ENCODE results near the gene PDHX.
A peak's percentile ranks its signal among the peaks of the same experiment; 100 is the strongest.
"Not testable (repeated sequence)": the region's sequence is repeated elsewhere in the genome, so short reads cannot be mapped to it uniquely, and the experiment has no call there.

PDHX gene

GRCh38 chr11:35021589-35021988, 105.2 kb downstream of the PDHX start:
- DNase-seq: no peak

GRCh38 chr11:35023940-35024339, 107.5 kb downstream of the PDHX start:
- DNase-seq: not testable (repeated sequence)

- not testable (repeated sequence) for DNase-seq
These were observed 111.6 kb downstream of the PDHX start for GRCh38 chr11:35028007-35028406.

- DNase-seq: peak; percentile 76
These were observed 113.7 kb downstream of the PDHX start for GRCh38 chr11:35029979-35030682.

- DNase-seq: peak; percentile 97
These were observed 114.3 kb downstream of the PDHX start for GRCh38 chr11:35030716-35031213.

- no peak for DNase-seq
These were observed 114.9 kb downstream of the PDHX start for GRCh38 chr11:35031346-35031745.

DNA sequence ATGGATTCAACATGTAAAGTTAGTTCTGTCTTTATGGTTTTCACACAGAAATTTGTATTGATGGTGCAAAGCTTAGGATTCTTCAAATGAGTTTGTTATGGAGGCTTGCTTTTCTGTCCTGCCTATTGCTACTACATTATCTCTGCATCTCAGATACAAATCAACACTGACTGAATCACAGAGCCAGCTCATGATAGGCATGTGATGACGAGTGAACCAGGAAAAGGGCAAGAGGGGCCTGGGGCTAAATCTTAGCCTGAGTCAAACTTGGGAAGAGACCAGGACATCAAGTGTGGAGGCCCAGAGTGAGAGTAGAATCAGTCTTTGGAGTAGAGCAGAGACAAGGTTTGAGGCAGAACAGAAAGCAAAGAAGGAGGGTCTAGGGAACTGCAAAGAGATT, 115.4 kb downstream of the PDHX start:
- DNase-seq: peak; percentile 75

- no peak for DNase-seq
These were observed 116.6 kb downstream of the PDHX start for GRCh38 chr11:35033011-35033410.

- DNase-seq: no peak
These were observed 118.0 kb downstream of the PDHX start for GRCh38 chr11:35034401-35034800.

GRCh38 chr11:35035894-35036408, 119.5 kb downstream of the PDHX start:
- DNase-seq: peak; percentile 99

- no peak for DNase-seq
These were observed 120.2 kb downstream of the PDHX start for GRCh38 chr11:35036639-35037038.

DNA sequence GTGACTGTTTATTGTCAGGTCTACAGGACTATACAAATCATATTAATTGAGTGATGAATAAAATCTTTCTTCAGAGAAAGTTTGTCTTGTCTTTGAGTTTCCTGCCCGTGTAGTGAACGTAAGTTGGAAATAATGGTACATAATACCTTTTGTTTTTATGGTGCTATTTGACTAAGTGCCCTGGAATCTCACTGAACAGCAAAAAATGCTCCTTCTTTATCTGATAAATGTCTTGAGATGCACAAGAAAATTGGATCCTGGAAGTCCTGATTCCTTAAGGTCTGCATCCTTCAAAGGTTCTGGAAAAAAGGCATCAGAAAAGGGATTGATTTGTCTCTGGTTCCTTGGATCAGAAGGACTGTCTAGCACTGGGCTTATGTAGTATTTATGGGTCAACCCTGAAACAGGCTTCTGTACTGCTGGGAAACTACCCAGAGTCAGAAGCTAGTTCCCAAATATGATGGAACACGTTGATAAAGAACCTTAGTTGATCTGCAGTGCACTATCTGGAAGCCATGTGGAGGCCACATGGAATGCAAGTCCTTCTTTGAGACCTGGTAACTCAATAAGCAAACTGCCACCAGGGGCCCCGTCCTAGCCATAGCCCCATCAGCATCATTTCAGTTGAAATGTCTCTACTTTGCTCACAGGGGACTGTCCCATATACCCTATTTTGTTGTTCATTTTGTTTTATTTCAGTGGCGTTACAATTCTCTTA, 122.0 kb downstream of the PDHX start:
- DNase-seq: no peak

- no peak for DNase-seq
These were observed 122.7 kb downstream of the PDHX start for GRCh38 chr11:35039076-35039475.

- peak; percentile 86 for DNase-seq
These were observed 124.0 kb downstream of the PDHX start for GRCh38 chr11:35040221-35040942.

DNA sequence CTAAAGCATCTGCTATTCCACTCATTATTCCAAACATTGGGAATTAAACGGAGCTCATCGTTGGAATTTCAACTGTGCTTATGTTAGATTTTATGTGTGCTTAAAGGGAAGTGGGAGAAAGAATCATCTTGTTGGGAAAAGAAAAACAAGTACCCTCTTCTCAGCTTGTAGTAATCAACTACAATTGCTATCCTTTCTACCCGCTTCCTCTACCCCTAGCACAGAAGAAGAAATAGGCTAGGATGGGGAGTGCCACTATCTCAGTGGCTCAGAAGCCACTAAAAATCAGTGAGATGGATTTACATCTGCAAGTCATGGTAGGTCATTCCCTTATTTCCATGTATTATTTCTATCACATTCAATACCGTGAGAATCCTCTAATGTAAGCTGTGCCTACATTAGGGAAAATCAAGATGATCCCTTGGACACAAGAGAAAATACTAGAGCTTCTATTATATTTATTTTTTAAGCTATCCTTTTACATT, 124.7 kb downstream of the PDHX start:
- no peak for DNase-seq

DNA sequence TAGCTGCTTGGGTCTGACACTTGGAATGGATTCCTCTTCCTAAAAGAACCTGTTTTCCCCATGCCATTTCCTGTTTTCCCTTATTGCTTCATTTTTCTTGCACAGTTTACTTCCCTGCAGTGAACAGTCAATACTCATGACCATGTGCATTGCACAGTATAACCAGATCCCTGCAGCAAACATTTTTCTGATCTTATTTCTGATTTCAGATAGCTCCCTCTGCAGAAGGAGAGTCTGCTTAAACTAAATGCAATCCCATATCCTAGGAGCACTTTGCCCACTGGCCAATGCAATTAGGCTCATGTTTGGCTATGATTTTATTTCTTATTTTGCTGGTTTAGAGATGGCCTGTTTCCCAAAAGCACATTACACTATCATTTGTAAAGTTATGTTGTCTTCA, 125.8 kb downstream of the PDHX start:
- DNase-seq: no peak

DNA sequence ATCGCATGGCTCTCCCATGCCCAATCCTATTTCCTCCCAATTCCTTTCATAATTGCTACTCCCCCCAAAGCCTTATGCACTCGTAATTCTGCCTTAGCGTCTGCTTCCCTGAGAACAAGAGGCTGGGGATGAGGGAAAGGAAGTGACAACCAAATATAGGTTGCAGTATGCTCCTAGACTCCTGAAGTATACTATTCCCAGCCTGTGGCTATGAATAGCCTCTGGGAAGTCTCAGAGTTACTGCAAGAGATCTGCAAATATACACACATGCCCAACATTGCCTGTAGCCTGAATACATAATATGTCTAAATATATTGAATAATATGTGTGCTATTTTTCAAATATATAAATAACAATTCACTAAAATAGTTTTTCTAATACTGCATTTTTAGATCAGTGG, 126.5 kb downstream of the PDHX start:
- DNase-seq: no peak

DNA sequence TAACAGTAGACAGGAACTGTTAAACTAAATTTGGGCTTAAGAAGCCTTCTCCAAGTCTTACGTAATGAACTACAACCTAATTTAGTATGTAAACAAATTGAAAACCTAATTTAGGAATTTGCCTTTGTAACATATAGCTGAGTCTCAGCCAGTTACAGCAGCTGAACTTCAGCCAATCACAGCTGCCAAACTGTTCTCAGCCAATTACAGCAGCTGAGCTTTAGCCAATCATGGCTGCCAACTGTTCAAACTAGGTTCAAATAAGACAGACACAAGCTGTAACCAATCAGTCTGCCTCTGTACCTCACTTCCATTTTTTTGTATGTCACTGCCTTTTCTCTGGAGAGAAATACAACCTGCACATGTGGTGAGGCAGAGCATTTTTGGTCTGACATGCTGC, 127.5 kb downstream of the PDHX start:
- DNase-seq: no peak

DNA sequence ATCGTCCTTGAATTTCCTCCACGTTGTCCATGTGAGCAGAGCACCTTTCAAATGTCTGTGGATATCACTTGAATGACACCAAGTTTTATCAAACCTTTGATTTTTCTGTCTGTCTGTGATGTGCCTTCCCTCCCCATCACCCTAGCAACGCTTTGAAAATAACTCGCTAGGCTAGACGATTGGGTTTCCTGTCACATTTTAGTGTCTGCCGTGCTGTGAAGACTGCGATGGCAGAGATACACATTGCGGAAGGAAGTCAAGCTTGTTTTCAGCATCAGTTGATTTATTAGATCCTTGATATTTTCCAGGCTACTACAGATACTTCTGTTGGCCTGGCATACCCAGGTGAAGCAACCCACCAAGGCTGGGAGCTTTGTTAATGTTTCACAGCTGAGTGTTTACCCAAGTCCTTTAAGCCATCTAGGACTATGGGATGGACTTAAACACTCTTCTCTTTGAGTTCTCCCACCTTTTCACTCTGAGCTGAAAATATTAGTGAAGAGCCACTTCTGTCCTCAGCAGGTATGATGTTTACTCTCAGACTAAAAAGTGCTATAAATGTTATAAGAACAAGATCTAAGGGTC, 128.9 kb downstream of the PDHX start:
- DNase-seq: no peak
